Activated naive CD4-positive, alpha-beta T cell treated with anti-CD3 and anti-CD28 coated beads, Interleukin-2, amount 50 U/mL, for 72 hours (primary cell): ENCODE results near the gene ZNF672. TPM values are rescaled to one million over a fixed set of nuclear protein-coding genes. Genes with fewer than 3 reads are reported as not detected.
A peak's percentile ranks its signal among the peaks of the same experiment; 100 is the strongest.

Source experiments
- ATAC-seq, 2 donors: fragments of 150-1000 bp; cut with Tn5 transposase; 2 replicates each; pipeline ENCODE4 v1.10.0; 2021; ENCODE audit warnings: mild to moderate bottlenecking in 2 of 2, moderate library complexity in 2 of 2
- DNase-seq, 2 donors: peaks; one replicate each; pipeline ENCODE4 v3.0.0; 2021 to 2022; ENCODE audit warnings: low spot score in 2 of 2
- H3K27ac Mint-ChIP-seq, 2 donors: one replicate each; pipeline ENCODE4 v1.8.0; 2022; ENCODE audit warnings: mild to moderate bottlenecking in 2 of 2, mixed read lengths in 2 of 2
- H3K36me3 Mint-ChIP-seq, 2 donors: one replicate each; pipeline ENCODE4 v1.8.0; 2022; ENCODE audit warnings: mixed read lengths in 2 of 2
- H3K9me3 Mint-ChIP-seq, 2 donors: one replicate each; pipeline ENCODE4 v1.8.0; 2022; ENCODE audit warnings: mixed read lengths in 2 of 2
- total RNA-seq, 2 donors: library from RNA; stranded (reverse); gene quantifications; one replicate each; pipeline ENCODE4 v1.2.3, GENCODE V29; 2022

The ZNF672 gene
- total RNA-seq, 2 donors from 2014 or later: 46.4 to 54.9 TPM

DNA sequence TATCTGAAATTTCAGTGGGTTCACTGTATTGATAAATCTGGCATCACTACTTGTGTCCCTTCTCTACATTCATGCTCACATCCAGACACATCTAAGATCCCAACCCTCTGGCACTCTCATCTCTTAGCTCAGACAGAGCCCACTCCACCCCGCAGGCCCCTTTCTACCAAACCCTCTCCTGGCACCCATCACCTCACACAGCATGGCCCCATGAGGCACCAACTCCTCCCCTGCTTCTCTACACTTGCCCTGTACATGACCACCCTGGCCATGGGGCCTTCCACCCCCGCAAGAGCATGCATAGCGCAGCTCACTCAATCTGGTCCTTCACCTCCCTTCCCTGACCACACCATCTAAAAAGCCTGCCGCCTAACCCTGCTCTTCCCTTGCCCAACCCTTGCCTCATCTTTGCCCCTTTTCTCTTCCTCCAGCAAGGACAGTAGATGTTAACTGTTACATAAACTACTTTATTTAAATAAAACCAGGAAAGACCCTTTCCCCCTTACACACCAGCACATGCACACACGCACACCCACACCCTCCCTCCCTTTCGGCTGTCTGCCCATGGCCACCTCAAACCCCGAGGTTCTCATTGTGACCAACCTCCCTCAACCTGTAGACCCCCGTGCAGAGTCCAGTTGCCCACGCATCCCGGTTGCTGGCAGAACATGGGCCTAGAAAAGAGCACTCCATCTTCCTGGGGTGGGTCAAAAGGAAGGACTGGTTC, 27.9 kb upstream of the ZNF672 start:
- DNase-seq (no peak), ATAC-seq (no peak)
- peak overlapping the region; percentile 46 to 79 for H3K27ac Mint-ChIP-seq
- H3K9me3 Mint-ChIP-seq: no peaks in the 10 kb centered on the region
- H3K36me3 Mint-ChIP-seq: peaks cover 0 to 12% of the 10 kb centered on the region in 2 donors

- ATAC-seq: no peak
- Mint-ChIP-seq H3K9me3 (no peaks in the 10 kb centered on the region), H3K36me3 (peaks cover 0 to 12% of the 10 kb centered on the region in 2 donors), H3K27ac (peak overlapping the region; percentile 41 to 89)
- DNase-seq: no peak
Measured at GRCh38 chr1:248810727-248811513, 27.1 kb upstream of the ZNF672 start.

- H3K36me3 Mint-ChIP-seq: peaks cover 0 to 16% of the 10 kb centered on the region in 2 donors
- H3K9me3 Mint-ChIP-seq: no peaks in the 10 kb centered on the region
- H3K27ac Mint-ChIP-seq: peak overlapping the region; percentile 47 to 89
- DNase-seq: no peak
- no peak for ATAC-seq
Measured at GRCh38 chr1:248811514-248812490, 26.2 kb upstream of the ZNF672 start.

- ATAC-seq (no peak), DNase-seq (no peak)
- Mint-ChIP-seq H3K27ac (peak overlapping the region; percentile 47 to 72), H3K36me3 (peaks cover 7 to 27% of the 10 kb centered on the region in 2 donors), H3K9me3 (no peaks in the 10 kb centered on the region)
Measured at GRCh38 chr1:248812736-248813425, 25.1 kb upstream of the ZNF672 start.

DNA sequence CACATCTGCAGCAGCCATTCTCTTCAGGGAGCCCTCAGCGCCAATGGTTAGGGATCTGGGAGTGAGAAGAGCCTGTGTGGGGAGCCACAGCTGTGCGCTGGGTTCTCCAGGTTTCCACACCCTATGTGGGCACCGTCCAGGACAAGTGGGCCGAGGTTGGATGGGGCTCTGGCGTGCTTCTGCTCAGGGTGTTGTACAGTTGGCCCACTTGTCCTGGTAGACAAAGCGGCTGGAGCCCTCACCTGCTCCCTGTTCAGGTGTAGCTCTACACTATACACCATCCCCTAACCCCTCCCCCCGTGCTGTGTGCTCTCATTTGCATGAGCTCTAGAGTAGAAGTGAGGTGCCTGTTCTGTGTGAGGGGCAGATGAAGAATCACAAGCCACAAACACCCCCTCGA, 24.5 kb upstream of the ZNF672 start:
- Mint-ChIP-seq H3K9me3 (no peaks in the 10 kb centered on the region), H3K27ac (no peak overlapping the region), H3K36me3 (peaks cover 7 to 31% of the 10 kb centered on the region in 2 donors)
- no peak for DNase-seq
- no peak for ATAC-seq

- no peak for ATAC-seq
- no peak for DNase-seq
- peak overlapping the region in 1 of 2 donors; percentile 62 for H3K27ac Mint-ChIP-seq
- peaks cover 7 to 38% of the 10 kb centered on the region in 2 donors for H3K36me3 Mint-ChIP-seq
- no peaks in the 10 kb centered on the region for H3K9me3 Mint-ChIP-seq
Measured at GRCh38 chr1:248814351-248814750, 23.7 kb upstream of the ZNF672 start.

GRCh38 chr1:248815407-248816034, 22.5 kb upstream of the ZNF672 start:
- DNase-seq: no peak
- Mint-ChIP-seq H3K36me3 (peaks cover 9 to 45% of the 10 kb centered on the region in 2 donors), H3K27ac (peak overlapping the region; percentile 65 to 89), H3K9me3 (no peaks in the 10 kb centered on the region)
- no peak for ATAC-seq

GRCh38 chr1:248816042-248816851, 21.8 kb upstream of the ZNF672 start:
- ATAC-seq (no peak), DNase-seq (no peak)
- H3K9me3 Mint-ChIP-seq: no peaks in the 10 kb centered on the region
- H3K27ac Mint-ChIP-seq: peak overlapping the region; percentile 65 to 89
- H3K36me3 Mint-ChIP-seq: peaks cover 12 to 47% of the 10 kb centered on the region in 2 donors

- peaks cover 12 to 47% of the 10 kb centered on the region in 2 donors for H3K36me3 Mint-ChIP-seq
- DNase-seq (no peak), ATAC-seq (peak; percentile 33 to 60)
- no peaks in the 10 kb centered on the region for H3K9me3 Mint-ChIP-seq
- H3K27ac Mint-ChIP-seq: peak overlapping the region; percentile 65 to 89
Measured at GRCh38 chr1:248817065-248817464, 21.0 kb upstream of the ZNF672 start.

DNA sequence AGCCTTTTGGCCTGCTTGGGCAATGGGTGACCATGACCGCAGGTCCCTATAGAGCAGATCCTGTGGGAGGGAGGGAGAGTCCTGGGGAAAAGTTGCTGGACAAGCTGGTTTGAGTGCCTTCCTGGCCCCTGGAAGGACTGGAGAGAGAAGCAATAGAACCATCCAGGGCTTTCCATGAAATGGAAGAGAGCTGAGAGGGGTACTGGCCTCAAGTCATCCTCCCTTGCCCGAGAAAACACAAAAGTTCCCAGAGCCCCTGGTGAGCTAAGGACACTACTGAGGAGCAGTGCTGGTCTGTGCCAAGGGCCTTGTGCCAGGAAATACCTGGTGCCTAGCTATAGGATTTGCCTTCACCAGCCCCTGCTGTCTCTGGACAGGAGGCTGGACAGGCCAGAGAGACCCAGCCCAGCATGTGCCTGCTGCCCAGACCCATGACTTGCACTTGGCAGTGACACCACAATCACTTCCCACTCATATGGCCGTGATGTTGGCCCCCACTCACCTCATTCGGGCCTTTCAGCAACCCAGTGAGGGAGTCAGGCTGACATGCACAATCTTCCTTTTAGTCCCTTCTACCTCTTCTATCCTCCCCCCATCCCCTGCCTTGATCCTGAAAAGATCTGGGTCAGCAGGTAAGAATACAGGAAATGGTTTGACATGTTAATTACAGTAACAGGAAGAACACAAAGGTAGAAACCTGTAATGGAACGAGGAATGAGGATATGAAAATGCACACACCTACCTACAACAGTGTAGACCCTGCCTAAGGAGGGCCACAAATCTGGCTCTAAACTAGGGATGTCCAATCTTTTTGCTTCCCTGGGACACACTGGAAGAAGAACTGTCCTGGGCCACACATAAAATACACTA, 19.3 kb upstream of the ZNF672 start:
- Mint-ChIP-seq H3K36me3 (peaks cover 12 to 43% of the 10 kb centered on the region in 2 donors), H3K9me3 (no peaks in the 10 kb centered on the region), H3K27ac (peak overlapping the region; percentile 65 to 89)
- DNase-seq (peak in 1 of 2 donors; percentile 41), ATAC-seq (peak; percentile 20 to 24)

GRCh38 chr1:248820041-248820585, 17.9 kb upstream of the ZNF672 start:
- H3K36me3 Mint-ChIP-seq: peaks cover 23 to 49% of the 10 kb centered on the region in 2 donors
- H3K9me3 Mint-ChIP-seq: no peaks in the 10 kb centered on the region
- ATAC-seq (no peak), DNase-seq (peak in 1 of 2 donors; percentile 16)
- no peak overlapping the region for H3K27ac Mint-ChIP-seq

DNA sequence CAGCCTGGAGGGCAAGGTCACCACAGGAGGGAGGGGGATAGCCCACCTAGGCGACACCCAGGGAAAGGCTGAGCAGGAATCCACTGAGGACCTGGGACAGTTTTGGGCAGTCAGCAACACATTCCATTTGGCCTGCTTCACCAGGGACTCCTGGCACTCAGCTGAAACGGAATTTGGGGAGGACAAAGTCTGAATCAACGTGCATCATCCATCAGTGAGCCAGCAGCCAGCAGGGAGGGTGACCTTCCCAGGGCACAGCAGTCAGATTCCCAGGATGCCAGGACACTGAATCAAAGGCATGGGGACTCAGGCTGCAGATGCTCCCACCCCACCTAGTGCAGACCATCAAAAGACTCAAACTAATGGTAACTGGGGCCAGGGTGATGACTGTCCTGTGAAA, 16.9 kb upstream of the ZNF672 start:
- DNase-seq (peak in 1 of 2 donors; percentile 50), ATAC-seq (no peak)
- no peak overlapping the region for H3K27ac Mint-ChIP-seq
- no peaks in the 10 kb centered on the region for H3K9me3 Mint-ChIP-seq
- peaks cover 29 to 49% of the 10 kb centered on the region in 2 donors for H3K36me3 Mint-ChIP-seq

DNA sequence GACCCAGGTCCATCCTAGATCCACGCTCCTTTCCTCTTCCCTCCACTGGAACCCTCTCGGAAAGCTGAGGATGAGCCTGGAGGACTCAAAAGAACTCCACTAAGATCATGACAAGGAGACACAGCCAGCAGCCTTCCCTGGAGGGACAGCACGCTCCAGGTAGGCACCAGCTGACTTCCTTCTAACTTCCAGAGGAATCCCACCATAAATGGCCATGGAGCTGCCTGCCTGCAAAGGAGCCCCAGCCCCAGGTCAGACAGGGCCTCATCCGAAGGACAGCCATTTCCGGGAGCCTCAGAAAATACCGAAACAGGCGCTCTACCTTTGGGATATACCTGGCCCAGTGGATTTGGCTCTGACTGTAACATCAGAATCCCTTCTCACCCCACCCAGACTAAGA, 16.4 kb upstream of the ZNF672 start:
- DNase-seq: peak in 1 of 2 donors; percentile 47
- Mint-ChIP-seq H3K36me3 (peaks cover 29 to 46% of the 10 kb centered on the region in 2 donors), H3K9me3 (no peaks in the 10 kb centered on the region), H3K27ac (no peak overlapping the region)
- ATAC-seq: no peak
